WTC11 (cell line): ENCODE results near the gene TMEM59L. TPM values are rescaled to one million over a fixed set of nuclear protein-coding genes. Genes with fewer than 3 reads are reported as not detected.
A peak's percentile ranks its signal among the peaks of the same experiment; 100 is the strongest.

Source experiments
- ATAC-seq: fragments of 200-7000 bp; cut with Tn5 transposase; 2 replicates; pipeline ENCODE4 v1.10.0; 2021; ENCODE audit warnings: mild to moderate bottlenecking, moderate library complexity
- CTCF ChIA-PET: fragments of 300-600 bp; sonication (Branson Sonifier 250); formaldehyde crosslinking; loops from one replicate; lab custom pipeline; 2021; ENCODE audit warnings: antibody characterized with exemption; lab: Charles Lee
- POLR2A ChIA-PET: fragments of 350-600 bp; sonication (Branson Sonifier 250); formaldehyde crosslinking; loops from one replicate; lab custom pipeline; 2021; ENCODE audit warnings: antibody characterized with exemption; lab: Charles Lee
- DNase-seq: peaks from one replicate; pipeline ENCODE4 v3.0.0; 2021; ENCODE audit warnings: low spot score
- H3K27ac Mint-ChIP-seq: 2 replicates; pipeline ENCODE4 v1.8.0; 2021; ENCODE audit warnings: mixed read lengths
- H3K27me3 Mint-ChIP-seq: 2 replicates; pipeline ENCODE4 v1.8.0; 2021; ENCODE audit warnings: low read depth, mild to moderate bottlenecking, moderate library complexity, mixed read lengths
- H3K36me3 Mint-ChIP-seq: 2 replicates; pipeline ENCODE4 v1.8.0; 2021; ENCODE audit warnings: mixed read lengths
- H3K4me1 Mint-ChIP-seq: 2 replicates; pipeline ENCODE4 v1.8.0; 2022; ENCODE audit warnings: mixed read lengths
- H3K4me3 Mint-ChIP-seq: 2 replicates; pipeline ENCODE4 v1.8.0; 2021; ENCODE audit warnings: mild to moderate bottlenecking, moderate library complexity, mixed read lengths
- H3K9me3 Mint-ChIP-seq: 2 replicates; pipeline ENCODE4 v1.8.0; 2021; ENCODE audit warnings: mixed read lengths
- CREM ChIP-seq: sonication (generic); formaldehyde crosslinking; IDR thresholded peaks from 2 replicates; pipeline ENCODE4 v1.8.1; 2022; ENCODE audit warnings: mild to moderate bottlenecking, missing genetic modification reagents, moderate library complexity
- KAT7 ChIP-seq: sonication (generic); formaldehyde crosslinking; IDR thresholded peaks from 2 replicates; pipeline ENCODE4 v1.8.1; 2023; ENCODE audit warnings: missing genetic modification reagents, mild to moderate bottlenecking, borderline replicate concordance
- OVOL2 ChIP-seq: fragments of 250-450 bp; sonication (Bioruptor Pico); IDR thresholded peaks from 2 replicates; pipeline ENCODE4 v1.9.0; 2021; ENCODE audit warnings: mild to moderate bottlenecking, borderline replicate concordance
- SMAD3 ChIP-seq: sonication (generic); formaldehyde crosslinking; IDR thresholded peaks from 2 replicates; pipeline ENCODE4 v1.8.0; 2022; ENCODE audit warnings: missing genetic modification reagents, mild to moderate bottlenecking, borderline replicate concordance
- SMAD4 ChIP-seq: sonication (generic); formaldehyde crosslinking; IDR thresholded peaks from 2 replicates; pipeline ENCODE4 v1.8.0; 2022; ENCODE audit warnings: mild to moderate bottlenecking, missing genetic modification reagents
- ZNF416 ChIP-seq: fragments of 250-450 bp; sonication (Bioruptor Pico); IDR thresholded peaks from 2 replicates; pipeline ENCODE4 v1.9.0; 2021; ENCODE audit warnings: mild to moderate bottlenecking, inconsistent platforms
- ZNF423 ChIP-seq: fragments of 250-450 bp; sonication (Bioruptor Pico); IDR thresholded peaks from 2 replicates; pipeline ENCODE4 v2.1.2; 2022; ENCODE audit warnings: mild to moderate bottlenecking, moderate library complexity
- total RNA-seq: library from RNA; stranded (reverse); gene quantifications from 3 replicates; pipeline ENCODE4 v1.2.3, GENCODE V29; 2021
- TF ChIP-seq, protein P1 (sequence below): sonication (generic); formaldehyde crosslinking; IDR thresholded peaks from 2 replicates; pipeline ENCODE4 v1.8.1; 2022; ENCODE audit warnings: low read depth, missing genetic modification reagents, borderline replicate concordance
- TF ChIP-seq, protein P2 (sequence below): sonication (generic); formaldehyde crosslinking; IDR thresholded peaks from 2 replicates; pipeline ENCODE4 v1.8.0; 2022; ENCODE audit warnings: mild to moderate bottlenecking, missing genetic modification reagents
- TF ChIP-seq, protein P3 (sequence below): fragments of 250-450 bp; sonication (Bioruptor Pico); IDR thresholded peaks from 2 replicates; pipeline ENCODE4 v1.9.0; 2021; ENCODE audit warnings: mild to moderate bottlenecking
- TF ChIP-seq, protein P4 (sequence below): sonication (generic); formaldehyde crosslinking; IDR thresholded peaks from 2 replicates; pipeline ENCODE4 v1.8.0; 2022; ENCODE audit warnings: missing genetic modification reagents
- TF ChIP-seq, protein P5 (sequence below): sonication (generic); formaldehyde crosslinking; IDR thresholded peaks from 2 replicates; pipeline ENCODE4 v1.8.1; 2022; ENCODE audit warnings: mild to moderate bottlenecking, missing genetic modification reagents, moderate library complexity, borderline replicate concordance
- TF ChIP-seq, protein P6 (sequence below): sonication (generic); formaldehyde crosslinking; IDR thresholded peaks from 2 replicates; pipeline ENCODE4 v1.8.0; 2023; ENCODE audit warnings: missing genetic modification reagents, mild to moderate bottlenecking, borderline replicate concordance

The TMEM59L gene
- total RNA-seq, 1 experiment from 2014 or later = 14.8 TPM

DNA sequence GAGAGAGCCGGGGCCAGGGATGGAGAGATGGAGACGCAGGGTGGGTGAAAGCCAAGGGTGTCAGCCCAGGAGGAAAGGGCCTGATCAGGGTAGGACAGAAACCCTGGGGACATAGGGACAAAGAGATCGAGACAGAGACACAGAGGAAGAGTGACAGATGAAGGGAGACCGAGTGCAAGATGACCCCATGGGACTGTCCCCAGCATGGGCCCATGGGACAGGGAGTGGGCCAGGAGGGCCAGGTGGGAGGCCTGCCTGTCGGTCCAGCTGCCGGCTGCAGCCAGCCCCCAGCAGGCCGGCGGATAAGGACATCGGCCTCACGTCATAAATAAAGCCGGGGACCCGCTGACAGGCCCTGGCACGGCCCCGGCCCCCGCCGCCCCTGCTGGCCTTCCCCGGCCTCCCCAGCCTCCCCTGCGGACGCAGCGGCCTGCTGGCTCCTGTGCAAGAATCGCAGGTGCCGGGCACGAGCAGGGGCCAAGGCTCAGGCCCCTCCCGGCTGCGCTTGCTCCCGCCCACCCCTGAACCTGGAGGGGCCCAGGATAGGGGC, 17.8 kb upstream of the TMEM59L start (continued):
- TF ChIP-seq, protein P1, sequence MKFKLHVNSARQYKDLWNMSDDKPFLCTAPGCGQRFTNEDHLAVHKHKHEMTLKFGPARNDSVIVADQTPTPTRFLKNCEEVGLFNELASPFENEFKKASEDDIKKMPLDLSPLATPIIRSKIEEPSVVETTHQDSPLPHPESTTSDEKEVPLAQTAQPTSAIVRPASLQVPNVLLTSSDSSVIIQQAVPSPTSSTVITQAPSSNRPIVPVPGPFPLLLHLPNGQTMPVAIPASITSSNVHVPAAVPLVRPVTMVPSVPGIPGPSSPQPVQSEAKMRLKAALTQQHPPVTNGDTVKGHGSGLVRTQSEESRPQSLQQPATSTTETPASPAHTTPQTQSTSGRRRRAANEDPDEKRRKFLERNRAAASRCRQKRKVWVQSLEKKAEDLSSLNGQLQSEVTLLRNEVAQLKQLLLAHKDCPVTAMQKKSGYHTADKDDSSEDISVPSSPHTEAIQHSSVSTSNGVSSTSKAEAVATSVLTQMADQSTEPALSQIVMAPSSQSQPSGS (CRISPR knock-in tag) = no peak
- no peak for TF ChIP-seq OVOL2 (CRISPR knock-in tag)

DNA sequence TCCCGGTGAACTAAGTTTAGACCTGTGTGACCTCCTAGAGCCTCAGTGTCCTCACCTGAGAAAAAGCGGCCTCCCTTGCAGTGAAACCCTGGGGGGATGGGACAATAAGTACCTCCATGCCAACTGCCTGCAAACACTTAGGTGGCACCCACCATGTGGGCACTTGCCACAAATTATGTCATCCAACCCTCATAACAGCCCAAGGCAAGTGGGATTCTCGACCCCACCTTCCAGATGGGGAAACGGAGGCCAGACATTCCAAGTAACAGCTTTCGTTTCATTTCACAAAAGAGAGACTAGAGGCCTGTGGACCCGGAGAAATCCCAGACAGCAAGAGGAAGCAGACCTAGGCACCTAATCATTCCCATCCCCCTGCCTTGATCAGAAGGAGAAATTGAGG, 17.2 kb upstream of the TMEM59L start:
- ChIA-PET POLR2A (no interaction called here), CTCF (interaction anchor here (0.6 to 4.2 kb wide), 4 partner anchors 45 to 156 kb away, joined by 3 to 13 read pairs (median 10); partner anchors contain the start of gene ELL)

DNA sequence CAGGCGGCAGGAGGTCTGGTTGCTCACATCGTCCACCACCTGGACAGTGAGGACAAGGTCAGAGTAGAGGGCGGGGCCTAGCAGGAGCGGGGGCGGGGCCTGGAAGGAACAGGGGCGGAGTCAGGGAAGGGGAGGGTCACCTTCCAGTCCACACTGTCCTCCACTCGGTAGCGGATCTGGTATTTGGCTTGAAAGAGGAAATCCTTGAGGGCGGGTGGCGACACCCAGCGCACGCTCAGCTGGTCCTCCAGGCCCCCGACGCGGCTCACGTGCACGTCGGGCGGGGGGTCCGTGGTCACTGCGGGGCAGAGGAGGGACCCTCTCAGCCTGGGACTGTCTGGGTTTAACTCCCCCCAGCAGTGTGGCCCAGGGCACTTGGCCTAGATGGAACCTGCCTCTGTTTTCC, 15.9 kb upstream of the TMEM59L start:
- TF ChIP-seq ZNF423 (CRISPR knock-in tag) = 0 out of 2 replicates have a peak, but pooled peaks have one; percentile 7
- TF ChIP-seq, protein P2, sequence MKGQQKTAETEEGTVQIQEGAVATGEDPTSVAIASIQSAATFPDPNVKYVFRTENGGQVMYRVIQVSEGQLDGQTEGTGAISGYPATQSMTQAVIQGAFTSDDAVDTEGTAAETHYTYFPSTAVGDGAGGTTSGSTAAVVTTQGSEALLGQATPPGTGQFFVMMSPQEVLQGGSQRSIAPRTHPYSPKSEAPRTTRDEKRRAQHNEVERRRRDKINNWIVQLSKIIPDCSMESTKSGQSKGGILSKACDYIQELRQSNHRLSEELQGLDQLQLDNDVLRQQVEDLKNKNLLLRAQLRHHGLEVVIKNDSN (CRISPR knock-in tag) = no peak
- H3K9me3 Mint-ChIP-seq = no peaks in the 10 kb centered on the region
- H3K4me3 Mint-ChIP-seq = peak overlapping the region; percentile 2; the same call in 1 of the 2 replicates
- 0 out of 2 replicates have a peak overlapping the region, but pooled peaks have one; percentile 20 for H3K27ac Mint-ChIP-seq
- CTCF ChIA-PET = interaction anchor here (2.0 to 4.2 kb wide), 2 partner anchors 76 to 78 kb away, joined by 5 to 13 read pairs; partner anchors contain the start of gene ELL
- H3K4me1 Mint-ChIP-seq = peaks cover 42% of the 10 kb centered on the region
- peak; percentile 59 for ATAC-seq
- peaks cover 29% of the 10 kb centered on the region for H3K27me3 Mint-ChIP-seq
- POLR2A ChIA-PET = no interaction called here
- no peaks in the 10 kb centered on the region for H3K36me3 Mint-ChIP-seq
- peak; percentile 90 for DNase-seq

More for the DNA sequence above, 17.2 kb upstream of the TMEM59L start:
- Mint-ChIP-seq H3K27ac (no peak overlapping the region), H3K4me1 (peaks cover 48% of the 10 kb centered on the region), H3K9me3 (no peaks in the 10 kb centered on the region), H3K36me3 (0 out of 2 replicates have a peak, but pooled peaks cover 3% of the 10 kb centered on the region), H3K4me3 (peak overlapping the region; percentile 46), H3K27me3 (peaks cover 16% of the 10 kb centered on the region)
- TF ChIP-seq, protein P3, sequence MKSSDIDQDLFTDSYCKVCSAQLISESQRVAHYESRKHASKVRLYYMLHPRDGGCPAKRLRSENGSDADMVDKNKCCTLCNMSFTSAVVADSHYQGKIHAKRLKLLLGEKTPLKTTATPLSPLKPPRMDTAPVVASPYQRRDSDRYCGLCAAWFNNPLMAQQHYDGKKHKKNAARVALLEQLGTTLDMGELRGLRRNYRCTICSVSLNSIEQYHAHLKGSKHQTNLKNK (CRISPR knock-in tag) = no peak
- TF ChIP-seq SMAD3 (CRISPR knock-in tag) (0 out of 2 replicates have a peak, but pooled peaks have one; percentile 47), CREM (no peak)
- TF ChIP-seq, protein P4, sequence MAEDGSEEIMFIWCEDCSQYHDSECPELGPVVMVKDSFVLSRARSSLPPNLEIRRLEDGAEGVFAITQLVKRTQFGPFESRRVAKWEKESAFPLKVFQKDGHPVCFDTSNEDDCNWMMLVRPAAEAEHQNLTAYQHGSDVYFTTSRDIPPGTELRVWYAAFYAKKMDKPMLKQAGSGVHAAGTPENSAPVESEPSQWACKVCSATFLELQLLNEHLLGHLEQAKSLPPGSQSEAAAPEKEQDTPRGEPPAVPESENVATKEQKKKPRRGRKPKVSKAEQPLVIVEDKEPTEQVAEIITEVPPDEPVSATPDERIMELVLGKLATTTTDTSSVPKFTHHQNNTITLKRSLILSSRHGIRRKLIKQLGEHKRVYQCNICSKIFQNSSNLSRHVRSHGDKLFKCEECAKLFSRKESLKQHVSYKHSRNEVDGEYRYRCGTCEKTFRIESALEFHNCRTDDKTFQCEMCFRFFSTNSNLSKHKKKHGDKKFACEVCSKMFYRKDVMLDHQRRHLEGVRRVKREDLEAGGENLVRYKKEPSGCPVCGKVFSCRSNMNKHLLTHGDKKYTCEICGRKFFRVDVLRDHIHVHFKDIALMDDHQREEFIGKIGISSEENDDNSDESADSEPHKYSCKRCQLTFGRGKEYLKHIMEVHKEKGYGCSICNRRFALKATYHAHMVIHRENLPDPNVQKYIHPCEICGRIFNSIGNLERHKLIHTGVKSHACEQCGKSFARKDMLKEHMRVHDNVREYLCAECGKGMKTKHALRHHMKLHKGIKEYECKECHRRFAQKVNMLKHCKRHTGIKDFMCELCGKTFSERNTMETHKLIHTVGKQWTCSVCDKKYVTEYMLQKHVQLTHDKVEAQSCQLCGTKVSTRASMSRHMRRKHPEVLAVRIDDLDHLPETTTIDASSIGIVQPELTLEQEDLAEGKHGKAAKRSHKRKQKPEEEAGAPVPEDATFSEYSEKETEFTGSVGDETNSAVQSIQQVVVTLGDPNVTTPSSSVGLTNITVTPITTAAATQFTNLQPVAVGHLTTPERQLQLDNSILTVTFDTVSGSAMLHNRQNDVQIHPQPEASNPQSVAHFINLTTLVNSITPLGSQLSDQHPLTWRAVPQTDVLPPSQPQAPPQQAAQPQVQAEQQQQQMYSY (CRISPR knock-in tag) = no peak
- ATAC-seq = no peak
- no peak for DNase-seq

DNA sequence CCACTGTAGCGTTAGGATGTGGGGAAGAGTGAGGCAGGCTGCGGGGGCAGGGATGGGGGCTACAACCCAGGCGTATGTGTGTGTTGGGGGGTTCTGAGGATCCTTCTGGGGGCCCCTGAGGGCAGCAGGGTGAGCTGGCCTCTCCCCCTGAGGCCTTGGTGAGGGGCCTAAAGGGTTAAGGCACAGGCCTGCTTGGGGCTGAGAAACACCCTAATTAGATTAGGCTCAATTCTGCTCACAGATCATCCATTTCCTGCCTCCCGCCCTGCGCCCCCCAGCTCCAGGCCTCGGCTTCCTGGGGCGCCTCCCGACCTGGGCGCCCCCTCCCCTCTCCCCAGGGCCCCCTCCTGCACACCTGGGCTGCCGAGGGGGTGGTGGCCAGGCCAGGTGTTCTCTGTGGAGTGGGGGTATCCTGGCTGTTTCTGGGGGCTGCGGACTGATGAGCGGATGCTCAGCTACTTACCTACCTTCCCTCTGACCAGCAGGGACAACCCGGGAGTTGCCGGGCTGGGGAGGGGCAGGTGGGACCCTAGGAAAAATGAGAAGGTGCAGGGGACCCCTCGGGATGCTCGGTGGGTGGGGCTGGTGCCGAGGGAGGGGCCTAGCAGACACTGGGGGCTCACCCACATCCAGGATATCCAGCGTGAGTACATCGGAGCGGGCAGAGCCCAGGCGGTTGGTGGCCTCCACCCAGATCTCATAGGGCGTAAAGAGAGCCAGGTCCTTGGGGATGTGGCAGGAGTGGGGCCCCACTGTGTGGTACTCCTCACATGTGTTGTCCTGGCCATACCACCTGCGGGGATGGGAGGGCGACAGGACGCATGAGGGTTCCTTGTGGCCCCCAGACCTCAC, 14.6 kb upstream of the TMEM59L start:
- Mint-ChIP-seq H3K4me1 (peaks cover 45% of the 10 kb centered on the region), H3K27ac (no peak overlapping the region), H3K27me3 (peaks cover 41% of the 10 kb centered on the region), H3K4me3 (no peak overlapping the region), H3K36me3 (no peaks in the 10 kb centered on the region), H3K9me3 (no peaks in the 10 kb centered on the region)
- CTCF ChIA-PET = interaction anchor here (0.6 to 4.2 kb wide), 9 partner anchors 10 to 249 kb away, joined by 3 to 13 read pairs (median 4); partner anchors contain the start of genes ELL and REX1BD
- POLR2A ChIA-PET = interaction anchor here (0.6 kb wide), 2 partner anchors 127 to 134 kb away, joined by 3 to 5 read pairs; no protein-coding TSS in a partner anchor
- DNase-seq (no peak), ATAC-seq (no peak)
- TF ChIP-seq KAT7 (no peak), ZNF416 (CRISPR knock-in tag) (no peak), SMAD4 (CRISPR knock-in tag) (no peak)
- TF ChIP-seq, protein P5, sequence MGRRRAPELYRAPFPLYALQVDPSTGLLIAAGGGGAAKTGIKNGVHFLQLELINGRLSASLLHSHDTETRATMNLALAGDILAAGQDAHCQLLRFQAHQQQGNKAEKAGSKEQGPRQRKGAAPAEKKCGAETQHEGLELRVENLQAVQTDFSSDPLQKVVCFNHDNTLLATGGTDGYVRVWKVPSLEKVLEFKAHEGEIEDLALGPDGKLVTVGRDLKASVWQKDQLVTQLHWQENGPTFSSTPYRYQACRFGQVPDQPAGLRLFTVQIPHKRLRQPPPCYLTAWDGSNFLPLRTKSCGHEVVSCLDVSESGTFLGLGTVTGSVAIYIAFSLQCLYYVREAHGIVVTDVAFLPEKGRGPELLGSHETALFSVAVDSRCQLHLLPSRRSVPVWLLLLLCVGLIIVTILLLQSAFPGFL (CRISPR knock-in tag) = no peak
- TF ChIP-seq, protein P6, sequence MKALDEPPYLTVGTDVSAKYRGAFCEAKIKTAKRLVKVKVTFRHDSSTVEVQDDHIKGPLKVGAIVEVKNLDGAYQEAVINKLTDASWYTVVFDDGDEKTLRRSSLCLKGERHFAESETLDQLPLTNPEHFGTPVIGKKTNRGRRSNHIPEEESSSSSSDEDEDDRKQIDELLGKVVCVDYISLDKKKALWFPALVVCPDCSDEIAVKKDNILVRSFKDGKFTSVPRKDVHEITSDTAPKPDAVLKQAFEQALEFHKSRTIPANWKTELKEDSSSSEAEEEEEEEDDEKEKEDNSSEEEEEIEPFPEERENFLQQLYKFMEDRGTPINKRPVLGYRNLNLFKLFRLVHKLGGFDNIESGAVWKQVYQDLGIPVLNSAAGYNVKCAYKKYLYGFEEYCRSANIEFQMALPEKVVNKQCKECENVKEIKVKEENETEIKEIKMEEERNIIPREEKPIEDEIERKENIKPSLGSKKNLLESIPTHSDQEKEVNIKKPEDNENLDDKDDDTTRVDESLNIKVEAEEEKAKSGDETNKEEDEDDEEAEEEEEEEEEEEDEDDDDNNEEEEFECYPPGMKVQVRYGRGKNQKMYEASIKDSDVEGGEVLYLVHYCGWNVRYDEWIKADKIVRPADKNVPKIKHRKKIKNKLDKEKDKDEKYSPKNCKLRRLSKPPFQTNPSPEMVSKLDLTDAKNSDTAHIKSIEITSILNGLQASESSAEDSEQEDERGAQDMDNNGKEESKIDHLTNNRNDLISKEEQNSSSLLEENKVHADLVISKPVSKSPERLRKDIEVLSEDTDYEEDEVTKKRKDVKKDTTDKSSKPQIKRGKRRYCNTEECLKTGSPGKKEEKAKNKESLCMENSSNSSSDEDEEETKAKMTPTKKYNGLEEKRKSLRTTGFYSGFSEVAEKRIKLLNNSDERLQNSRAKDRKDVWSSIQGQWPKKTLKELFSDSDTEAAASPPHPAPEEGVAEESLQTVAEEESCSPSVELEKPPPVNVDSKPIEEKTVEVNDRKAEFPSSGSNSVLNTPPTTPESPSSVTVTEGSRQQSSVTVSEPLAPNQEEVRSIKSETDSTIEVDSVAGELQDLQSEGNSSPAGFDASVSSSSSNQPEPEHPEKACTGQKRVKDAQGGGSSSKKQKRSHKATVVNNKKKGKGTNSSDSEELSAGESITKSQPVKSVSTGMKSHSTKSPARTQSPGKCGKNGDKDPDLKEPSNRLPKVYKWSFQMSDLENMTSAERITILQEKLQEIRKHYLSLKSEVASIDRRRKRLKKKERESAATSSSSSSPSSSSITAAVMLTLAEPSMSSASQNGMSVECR (CRISPR knock-in tag) = no peak
